Hindlimb muscle (tissue), 1 donor: ENCODE data around the gene KLF1. TPM values are rescaled to one million over a fixed set of nuclear protein-coding genes. Genes with fewer than 3 reads are reported as not detected.
"Not testable (repeated sequence)": the region's sequence is repeated elsewhere in the genome, so short reads cannot be mapped to it uniquely, and the experiment has no call there.

Experiments
- DNase-seq: peaks from one replicate; pipeline ENCODE4 v3.0.0-alpha.2; 2013
- polyA plus RNA-seq: library from polyadenylated mRNA; unstranded; fragments of 120-200 nt; gene quantifications from one replicate; pipeline ENCODE4 v1.2.1, GENCODE V29; 2013; ENCODE audit not compliant: insufficient read length

KLF1 gene
- polyA plus RNA-seq, 1 donor = 0.88 TPM

- DNase-seq = no peak
Observed at GRCh38 chr19:12866416-12867119, 20.4 kb downstream of the KLF1 start.

- no peak for DNase-seq
Observed at GRCh38 chr19:12865746-12866415, 21.1 kb downstream of the KLF1 start.

GRCh38 chr19:12864721-12865715 is 22.0 kb downstream of the KLF1 start:
- DNase-seq = no peak

GRCh38 chr19:12864143-12864542 is 22.9 kb downstream of the KLF1 start:
- no peak for DNase-seq

GRCh38 chr19:12859546-12859945 is 27.5 kb downstream of the KLF1 start:
- no peak for DNase-seq

GRCh38 chr19:12858041-12858928 is 28.7 kb downstream of the KLF1 start:
- no peak for DNase-seq

- DNase-seq = no peak
Observed at GRCh38 chr19:12856653-12857052, 30.3 kb downstream of the KLF1 start.

GRCh38 chr19:12847159-12848139 is 39.6 kb downstream of the KLF1 start:
- peak; percentile 87 for DNase-seq

- not testable (repeated sequence) for DNase-seq
Observed at GRCh38 chr19:12846613-12847012, 40.4 kb downstream of the KLF1 start.

- no peak for DNase-seq
Observed at GRCh38 chr19:12843999-12844732, 42.8 kb downstream of the KLF1 start.

- no peak for DNase-seq
Observed at GRCh38 chr19:12843328-12843727, 43.7 kb downstream of the KLF1 start.

- no peak for DNase-seq
Observed at GRCh38 chr19:12842511-12842910, 44.5 kb downstream of the KLF1 start.

- no peak for DNase-seq
Observed at GRCh38 chr19:12841094-12841493, 45.9 kb downstream of the KLF1 start.

- no peak for DNase-seq
Observed at GRCh38 chr19:12840091-12841079, 46.6 kb downstream of the KLF1 start.

GRCh38 chr19:12838886-12839756 is 47.9 kb downstream of the KLF1 start:
- DNase-seq = no peak

GRCh38 chr19:12838182-12838885 is 48.7 kb downstream of the KLF1 start, which contains the start of gene MAST1:
TSS of gene MAST1 (plus strand) at chr19:12838515. CDS start at chr19:12838573, 58 bp downstream.
- DNase-seq = no peak

GRCh38 chr19:12837225-12837624 is 49.8 kb downstream of the KLF1 start:
- no peak for DNase-seq
